Gastroesophageal sphincter (tissue), 3 donors: ENCODE measurements around the gene LHFPL2.

Experiments
- EP300 ChIP-seq: sonication (generic); formaldehyde crosslinking; IDR thresholded peaks from one replicate; pipeline ENCODE4 v1.6.1; 2017; ENCODE audit warnings: antibody characterized with exemption, mild to moderate bottlenecking
- POLR2AphosphoS5 ChIP-seq: sonication (generic); formaldehyde crosslinking; IDR thresholded peaks from one replicate; pipeline ENCODE4 v1.6.1; 2017; ENCODE audit warnings: antibody characterized with exemption
- TF ChIP-seq, protein P1 (sequence below), 4 experiments: fragments of 200-600 bp in 2 of 4; fragments of 450-650 bp in 2 of 4; sonication (generic) in 1 of 4; IDR thresholded peaks; one replicate each; pipeline ENCODE4 v1.5.1; 2017 to 2019; ENCODE audit warnings: antibody characterized with exemption in 4 of 4, mild to moderate bottlenecking in 2 of 4, moderate library complexity in 2 of 4

DNA sequence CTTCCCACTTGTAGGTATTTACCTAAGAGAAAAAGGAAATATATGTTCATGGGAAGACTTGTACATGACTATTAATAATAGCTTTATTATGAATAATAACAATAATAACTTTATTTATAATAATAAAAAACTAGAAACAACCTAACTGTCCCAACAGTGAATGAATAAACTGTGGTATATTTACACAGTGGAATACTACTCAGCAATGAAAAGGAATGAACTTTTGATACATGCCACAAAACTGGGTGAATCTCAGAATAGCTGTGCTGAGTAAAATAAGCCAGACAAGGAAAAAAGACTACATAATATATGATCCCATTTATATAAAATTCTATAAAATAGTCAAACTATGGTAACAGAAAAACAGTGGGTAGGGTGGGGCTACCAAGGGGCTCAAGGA is 199.5 kb downstream of the LHFPL2 start:
- TF ChIP-seq, protein P1, sequence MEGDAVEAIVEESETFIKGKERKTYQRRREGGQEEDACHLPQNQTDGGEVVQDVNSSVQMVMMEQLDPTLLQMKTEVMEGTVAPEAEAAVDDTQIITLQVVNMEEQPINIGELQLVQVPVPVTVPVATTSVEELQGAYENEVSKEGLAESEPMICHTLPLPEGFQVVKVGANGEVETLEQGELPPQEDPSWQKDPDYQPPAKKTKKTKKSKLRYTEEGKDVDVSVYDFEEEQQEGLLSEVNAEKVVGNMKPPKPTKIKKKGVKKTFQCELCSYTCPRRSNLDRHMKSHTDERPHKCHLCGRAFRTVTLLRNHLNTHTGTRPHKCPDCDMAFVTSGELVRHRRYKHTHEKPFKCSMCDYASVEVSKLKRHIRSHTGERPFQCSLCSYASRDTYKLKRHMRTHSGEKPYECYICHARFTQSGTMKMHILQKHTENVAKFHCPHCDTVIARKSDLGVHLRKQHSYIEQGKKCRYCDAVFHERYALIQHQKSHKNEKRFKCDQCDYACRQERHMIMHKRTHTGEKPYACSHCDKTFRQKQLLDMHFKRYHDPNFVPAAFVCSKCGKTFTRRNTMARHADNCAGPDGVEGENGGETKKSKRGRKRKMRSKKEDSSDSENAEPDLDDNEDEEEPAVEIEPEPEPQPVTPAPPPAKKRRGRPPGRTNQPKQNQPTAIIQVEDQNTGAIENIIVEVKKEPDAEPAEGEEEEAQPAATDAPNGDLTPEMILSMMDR (IDR thresholded peaks at IDR 0.05), result no peak
- TF ChIP-seq POLR2AphosphoS5 (no peak), EP300 (no peak)
